ENCODE results near the gene SF3A1. TPM values are rescaled to one million over a fixed set of nuclear protein-coding genes. Genes with fewer than 3 reads are reported as not detected.

SF3A1 gene
- total RNA-seq, 1 donor from 2014 or later: 54.8 TPM

- DNase-seq (ENCODE audit: low read depth): no peak
- no peaks in the 10 kb centered on the region for H3K27me3 ChIP-seq (ENCODE audit: control insufficient read depth, insufficient read depth, low read length)
- H3K4me3 ChIP-seq (ENCODE audit: low read depth, low read length): no peak overlapping the region
- TF ChIP-seq CTCF (IDR thresholded peaks at IDR 0.05; ENCODE audit: insufficient read depth, low read length, poor library complexity, severe bottlenecking): peak; percentile 93
- no peaks in the 10 kb centered on the region for H3K36me3 ChIP-seq (ENCODE audit: control insufficient read depth, insufficient read depth, low read length)
These were observed 69.7 kb downstream of the SF3A1 start for GRCh38 chr22:30286813-30287647.

GRCh38 chr22:30286331-30286730 is 70.4 kb downstream of the SF3A1 start:
- DNase-seq (ENCODE audit: low read depth): no peak
- no peaks in the 10 kb centered on the region for H3K27me3 ChIP-seq (ENCODE audit: control insufficient read depth, insufficient read depth, low read length)
- H3K4me3 ChIP-seq (ENCODE audit: low read depth, low read length): no peak overlapping the region
- no peaks in the 10 kb centered on the region for H3K36me3 ChIP-seq (ENCODE audit: control insufficient read depth, insufficient read depth, low read length)
- TF ChIP-seq CTCF (IDR thresholded peaks at IDR 0.05; ENCODE audit: insufficient read depth, low read length, poor library complexity, severe bottlenecking): no peak

- no peaks in the 10 kb centered on the region for H3K27me3 ChIP-seq (ENCODE audit: control insufficient read depth, insufficient read depth, low read length)
- no peak overlapping the region for H3K4me3 ChIP-seq (ENCODE audit: low read depth, low read length)
- no peak for TF ChIP-seq CTCF (IDR thresholded peaks at IDR 0.05; ENCODE audit: insufficient read depth, low read length, poor library complexity, severe bottlenecking)
- no peaks in the 10 kb centered on the region for H3K36me3 ChIP-seq (ENCODE audit: control insufficient read depth, insufficient read depth, low read length)
- DNase-seq (ENCODE audit: low read depth): no peak
These were observed 70.9 kb downstream of the SF3A1 start for GRCh38 chr22:30285846-30286200.

DNA sequence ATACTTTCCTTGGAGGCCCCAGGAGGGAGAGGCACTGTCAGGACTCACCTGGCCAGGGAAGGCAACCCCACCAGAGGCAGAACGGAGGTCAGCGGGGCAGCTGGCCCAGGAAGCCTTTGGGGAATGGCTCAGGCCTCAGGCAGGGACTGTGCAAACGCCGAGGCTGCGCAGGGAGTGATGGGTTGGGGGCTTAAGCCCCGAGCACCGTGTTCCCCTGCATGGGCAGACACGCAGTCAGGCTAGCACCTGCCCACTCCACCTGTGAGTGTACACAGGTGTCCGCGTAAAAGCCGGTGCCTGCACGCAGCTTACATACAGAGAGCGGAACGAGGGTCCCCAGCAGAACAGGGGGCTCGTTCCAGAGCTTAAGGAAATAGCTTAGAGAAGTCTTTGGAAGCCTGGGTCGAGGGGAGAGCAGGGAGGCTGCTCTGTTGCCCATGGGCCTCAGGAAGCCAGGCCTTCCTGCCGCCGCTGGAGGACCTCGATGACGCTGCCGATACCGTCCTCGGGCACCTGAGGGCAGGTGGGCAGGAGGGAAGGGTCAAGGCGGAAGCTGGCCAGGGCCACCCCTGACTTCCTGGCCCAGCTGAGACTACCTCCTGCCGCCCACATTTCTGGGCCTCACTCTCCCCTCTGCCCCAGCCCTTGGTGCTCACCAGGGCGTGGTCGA is 71.4 kb downstream of the SF3A1 start:
- Histone ChIP-seq H3K4me3 (ENCODE audit: low read depth, low read length) (no peak overlapping the region), H3K27me3 (ENCODE audit: control insufficient read depth, insufficient read depth, low read length) (no peaks in the 10 kb centered on the region), H3K36me3 (ENCODE audit: control insufficient read depth, insufficient read depth, low read length) (no peaks in the 10 kb centered on the region)
- TF ChIP-seq CTCF (IDR thresholded peaks at IDR 0.05; ENCODE audit: insufficient read depth, low read length, poor library complexity, severe bottlenecking): no peak
- DNase-seq (ENCODE audit: low read depth): no peak

GRCh38 chr22:30284666-30285065 is 72.0 kb downstream of the SF3A1 start:
- Histone ChIP-seq H3K27me3 (ENCODE audit: control insufficient read depth, insufficient read depth, low read length) (no peaks in the 10 kb centered on the region), H3K36me3 (ENCODE audit: control insufficient read depth, insufficient read depth, low read length) (no peaks in the 10 kb centered on the region), H3K4me3 (ENCODE audit: low read depth, low read length) (no peak overlapping the region)
- TF ChIP-seq CTCF (IDR thresholded peaks at IDR 0.05; ENCODE audit: insufficient read depth, low read length, poor library complexity, severe bottlenecking): no peak
- DNase-seq (ENCODE audit: low read depth): no peak

Data from kidney epithelial cell (primary cell).